HFF-Myc (cell line): ENCODE measurements around the gene PLA2G4C.

Source experiments
- DNase-seq: peaks from one replicate; pipeline ENCODE4 v3.0.0-alpha.2; 2011; ENCODE audit warnings: low read depth; ENCODE audit errors: extremely low read depth
- H3K4me3 ChIP-seq: replicated peaks from 2 replicates; pipeline ENCODE4 v1.5.1; 2011; ENCODE audit warnings: low read depth, mild to moderate bottlenecking, control low read depth, low read length
- TF ChIP-seq, protein P1 (sequence below): IDR thresholded peaks from 2 replicates; pipeline ENCODE4 v1.5.1; 2012; ENCODE audit warnings: mild to moderate bottlenecking, low read depth, low read length, control low read depth; ENCODE audit errors: missing control alignments

The PLA2G4C gene

DNA sequence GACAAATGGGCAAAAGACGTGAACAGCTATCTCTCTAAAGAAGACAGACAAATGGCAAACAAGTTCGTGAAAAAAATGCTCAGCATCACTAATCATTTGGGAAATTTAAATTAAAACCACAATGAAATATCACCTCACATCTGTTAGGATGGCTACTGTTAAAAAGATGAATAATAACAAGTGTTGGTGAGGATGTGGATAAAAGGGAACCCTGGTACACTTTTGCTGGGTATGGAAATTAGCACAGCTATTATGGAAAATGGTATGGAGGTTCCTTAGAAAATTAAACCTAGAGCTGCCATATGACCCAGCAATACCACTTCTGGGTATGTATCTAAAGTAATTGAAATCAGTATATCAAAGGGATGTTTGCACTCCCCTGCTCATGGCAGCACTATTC lies 73.9 kb downstream of the PLA2G4C start:
- TF ChIP-seq, protein P1, sequence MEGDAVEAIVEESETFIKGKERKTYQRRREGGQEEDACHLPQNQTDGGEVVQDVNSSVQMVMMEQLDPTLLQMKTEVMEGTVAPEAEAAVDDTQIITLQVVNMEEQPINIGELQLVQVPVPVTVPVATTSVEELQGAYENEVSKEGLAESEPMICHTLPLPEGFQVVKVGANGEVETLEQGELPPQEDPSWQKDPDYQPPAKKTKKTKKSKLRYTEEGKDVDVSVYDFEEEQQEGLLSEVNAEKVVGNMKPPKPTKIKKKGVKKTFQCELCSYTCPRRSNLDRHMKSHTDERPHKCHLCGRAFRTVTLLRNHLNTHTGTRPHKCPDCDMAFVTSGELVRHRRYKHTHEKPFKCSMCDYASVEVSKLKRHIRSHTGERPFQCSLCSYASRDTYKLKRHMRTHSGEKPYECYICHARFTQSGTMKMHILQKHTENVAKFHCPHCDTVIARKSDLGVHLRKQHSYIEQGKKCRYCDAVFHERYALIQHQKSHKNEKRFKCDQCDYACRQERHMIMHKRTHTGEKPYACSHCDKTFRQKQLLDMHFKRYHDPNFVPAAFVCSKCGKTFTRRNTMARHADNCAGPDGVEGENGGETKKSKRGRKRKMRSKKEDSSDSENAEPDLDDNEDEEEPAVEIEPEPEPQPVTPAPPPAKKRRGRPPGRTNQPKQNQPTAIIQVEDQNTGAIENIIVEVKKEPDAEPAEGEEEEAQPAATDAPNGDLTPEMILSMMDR, result no peak
- H3K4me3 ChIP-seq, result no peak overlapping the region
- DNase-seq, result no peak

DNA sequence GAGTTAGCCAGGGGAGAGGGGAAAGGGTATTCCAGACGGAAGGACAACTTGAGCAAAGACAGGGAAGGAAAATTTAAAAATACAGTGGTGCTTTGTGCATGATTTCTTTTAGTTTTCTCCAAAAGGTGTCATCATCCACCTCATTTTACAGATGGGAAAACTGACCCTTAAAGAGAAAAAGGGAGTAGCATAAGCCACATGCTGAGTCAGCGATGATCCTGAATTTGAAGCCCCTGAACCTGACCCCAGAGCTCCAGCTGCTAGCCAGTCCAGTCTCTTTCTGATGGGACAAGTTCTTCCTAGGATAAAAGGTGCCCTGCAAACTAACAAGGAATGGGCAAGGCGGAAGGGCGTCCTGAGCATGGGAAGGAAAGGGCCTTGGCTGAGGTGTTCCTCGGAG lies 77.0 kb downstream of the PLA2G4C start:
- DNase-seq, result no peak
- TF ChIP-seq, protein P1, result no peak
- H3K4me3 ChIP-seq, result no peak overlapping the region

DNA sequence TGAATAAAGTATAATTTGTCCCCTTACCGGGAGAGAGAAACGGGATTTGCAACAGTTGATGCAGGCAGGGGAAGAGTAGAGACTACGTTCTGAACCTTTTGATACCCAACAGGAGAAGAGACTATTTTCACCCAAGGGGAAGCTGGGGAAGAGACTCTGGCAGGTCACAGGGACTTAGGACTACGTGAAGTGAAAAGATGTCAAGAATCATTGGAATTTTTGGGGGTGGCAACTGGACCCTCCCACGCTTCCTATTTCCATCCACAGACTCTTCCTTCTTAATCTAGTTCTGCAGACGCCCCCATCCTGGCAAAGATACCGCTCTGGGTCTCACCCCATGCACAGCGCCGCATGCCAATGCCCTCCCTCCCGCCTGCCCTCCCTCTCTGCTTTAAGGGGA lies 80.5 kb downstream of the PLA2G4C start:
- TF ChIP-seq, protein P1, result no peak
- no peak overlapping the region for H3K4me3 ChIP-seq
- DNase-seq, result no peak

DNA sequence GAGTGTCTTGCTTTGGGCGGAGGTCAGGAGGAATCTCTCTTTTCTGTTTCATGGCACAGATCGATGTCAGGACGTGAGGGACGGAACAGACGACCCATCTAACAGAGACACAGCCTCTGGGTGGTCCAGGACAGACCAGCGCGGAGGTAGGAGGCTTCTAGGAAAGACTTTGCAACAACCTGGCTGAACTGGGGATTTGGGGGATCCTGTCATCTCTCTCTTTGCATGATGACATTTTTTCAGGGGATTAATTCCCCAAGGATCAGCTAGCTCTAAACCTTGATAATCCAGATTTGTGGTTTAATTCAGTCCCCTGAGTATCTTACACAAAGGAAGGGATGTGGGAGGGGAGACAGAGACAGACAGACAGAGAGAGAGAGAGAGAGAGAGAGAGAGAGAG lies 81.2 kb downstream of the PLA2G4C start:
- DNase-seq, result no peak
- H3K4me3 ChIP-seq, result no peak overlapping the region
- TF ChIP-seq, protein P1, result no peak

DNA sequence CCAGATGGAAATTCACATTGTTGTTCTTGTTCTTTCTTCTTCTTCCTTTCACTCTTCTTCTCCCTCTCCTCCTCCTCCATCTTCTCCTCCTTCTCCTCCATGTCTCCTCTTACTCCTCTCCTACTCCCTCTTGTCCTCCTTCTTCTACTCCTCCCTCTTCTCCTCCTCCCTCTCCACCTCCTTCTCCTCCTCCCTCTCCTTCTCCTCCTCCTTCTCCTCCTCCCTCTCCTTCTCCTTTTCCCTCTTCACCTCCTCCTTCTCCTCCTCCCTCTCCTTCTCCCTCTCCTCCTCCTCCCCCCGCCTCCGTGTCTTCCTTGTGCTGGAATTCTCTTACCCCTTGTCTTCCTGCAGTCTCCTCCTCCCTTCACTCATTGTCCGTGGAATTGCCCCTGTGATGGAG lies 85.1 kb downstream of the PLA2G4C start:
- no peak overlapping the region for H3K4me3 ChIP-seq
- DNase-seq, result no peak
- TF ChIP-seq, protein P1, result no peak

DNA sequence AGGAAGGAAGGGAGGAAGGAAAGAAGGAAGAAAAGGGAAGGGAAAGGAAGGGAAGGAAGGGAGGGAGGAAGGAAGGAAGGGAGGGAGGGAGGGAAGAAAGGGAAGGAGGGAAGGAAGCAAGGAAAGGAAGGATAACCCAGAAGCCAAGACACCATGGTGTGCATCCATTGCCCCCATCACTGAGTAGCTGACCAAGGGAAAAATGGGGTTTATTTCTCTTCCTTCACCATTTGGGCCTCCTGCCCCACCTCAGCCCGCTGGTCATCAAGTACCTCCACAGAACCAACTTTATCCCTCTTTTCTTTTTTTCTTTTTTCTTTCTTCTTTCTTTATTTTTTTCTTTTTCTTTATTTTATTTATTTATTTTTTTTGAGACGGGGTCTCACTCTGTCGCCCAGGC lies 87.1 kb downstream of the PLA2G4C start:
- TF ChIP-seq, protein P1, result no peak
- H3K4me3 ChIP-seq, result no peak overlapping the region
- DNase-seq, result no peak

DNA sequence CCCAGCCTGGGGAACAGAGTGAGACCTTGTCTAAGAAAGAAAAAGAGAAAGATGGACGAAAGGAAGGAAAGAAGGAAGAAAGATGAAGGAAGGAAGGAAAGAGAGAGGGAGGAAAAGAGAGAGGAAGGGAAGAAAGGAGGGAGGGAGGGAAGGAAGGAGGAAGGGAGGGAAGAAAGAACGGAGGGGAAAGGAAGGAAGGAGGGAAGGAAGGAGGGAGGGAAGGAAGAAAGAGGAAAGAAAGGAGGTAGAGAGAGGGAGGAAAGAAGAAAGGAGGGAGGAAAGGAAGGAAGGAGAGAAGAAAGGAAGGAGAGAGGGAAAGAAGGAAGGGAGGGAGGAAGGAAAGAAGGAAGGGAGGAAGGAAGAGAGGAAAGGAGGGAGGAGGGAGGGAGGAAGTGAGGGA lies 87.6 kb downstream of the PLA2G4C start:
- no peak for DNase-seq
- TF ChIP-seq, protein P1, result no peak

More for the DNA sequence above, 87.6 kb downstream of the PLA2G4C start:
- no peak overlapping the region for H3K4me3 ChIP-seq
